GM21367 (cell line): ENCODE data around the gene C2orf68.
A peak's percentile ranks its signal among the peaks of the same experiment; 100 is the strongest.
"Not testable (repeated sequence)": the region's sequence is repeated elsewhere in the genome, so short reads cannot be mapped to it uniquely, and the experiment has no call there.

Experiments
- ATAC-seq: cut with Tn5 transposase; IDR thresholded peaks from one replicate; pipeline ENCODE4 v1.9.1; 2021; ENCODE audit not compliant: unreplicated experiment

Gene C2orf68

GRCh38 chr2:85599468-85600234 lies 12.2 kb downstream of the C2orf68 start:
- ATAC-seq = no peak

- ATAC-seq = no peak
Observed at GRCh38 chr2:85598594-85599340, 13.1 kb downstream of the C2orf68 start.

DNA sequence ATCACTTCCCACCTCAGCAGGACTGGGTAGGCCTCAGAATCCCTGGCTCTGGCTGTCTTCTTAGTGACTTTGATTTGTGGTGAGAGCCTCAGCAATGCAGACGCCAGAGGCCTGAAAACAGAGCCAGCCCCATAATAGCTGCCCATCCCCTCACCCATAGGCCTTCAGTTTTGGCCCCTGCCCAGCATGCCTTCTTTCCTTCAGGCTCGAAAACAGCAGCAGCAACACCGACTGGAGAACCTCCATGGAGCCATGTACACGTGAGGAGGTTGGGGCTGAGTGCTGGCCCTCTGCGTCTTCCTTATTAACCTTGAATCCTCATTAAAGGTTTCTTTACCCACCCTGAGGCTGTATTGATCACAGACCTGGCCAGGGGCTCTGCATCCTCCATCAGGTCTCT lies 14.6 kb downstream of the C2orf68 start:
- no peak for ATAC-seq

DNA sequence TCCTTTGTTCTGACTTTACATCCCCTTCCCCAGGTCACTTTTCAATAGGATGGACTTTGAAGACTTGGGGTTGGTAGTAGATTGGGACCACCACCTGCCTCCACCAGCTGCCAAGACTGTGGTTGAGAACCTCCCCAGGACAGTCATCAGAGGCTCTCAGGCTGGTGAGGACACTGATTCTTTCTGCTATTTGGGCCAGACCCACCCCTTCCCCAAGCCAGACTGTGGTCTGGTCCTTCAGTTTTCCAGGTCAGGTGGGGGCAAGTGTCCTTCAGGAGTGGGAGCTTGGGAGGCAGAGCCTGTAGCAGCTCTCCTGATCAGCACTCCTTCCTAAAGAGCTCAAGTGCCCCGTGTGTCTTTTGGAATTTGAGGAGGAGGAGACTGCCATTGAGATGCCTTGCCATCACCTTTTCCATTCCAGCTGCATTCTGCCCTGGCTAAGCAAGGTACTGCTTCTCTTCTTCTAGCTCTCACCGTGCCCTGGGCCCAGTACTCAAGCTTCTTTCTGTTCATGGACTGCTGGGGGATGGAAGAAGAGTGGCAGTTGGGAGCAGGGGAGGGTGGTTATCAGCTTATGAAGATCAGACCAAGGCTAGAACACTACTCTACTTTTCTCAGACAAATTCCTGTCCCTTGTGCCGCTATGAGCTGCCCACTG lies 15.3 kb downstream of the C2orf68 start:
- no peak for ATAC-seq

GRCh38 chr2:85596026-85596333 lies 15.9 kb downstream of the C2orf68 start:
- ATAC-seq = no peak

DNA sequence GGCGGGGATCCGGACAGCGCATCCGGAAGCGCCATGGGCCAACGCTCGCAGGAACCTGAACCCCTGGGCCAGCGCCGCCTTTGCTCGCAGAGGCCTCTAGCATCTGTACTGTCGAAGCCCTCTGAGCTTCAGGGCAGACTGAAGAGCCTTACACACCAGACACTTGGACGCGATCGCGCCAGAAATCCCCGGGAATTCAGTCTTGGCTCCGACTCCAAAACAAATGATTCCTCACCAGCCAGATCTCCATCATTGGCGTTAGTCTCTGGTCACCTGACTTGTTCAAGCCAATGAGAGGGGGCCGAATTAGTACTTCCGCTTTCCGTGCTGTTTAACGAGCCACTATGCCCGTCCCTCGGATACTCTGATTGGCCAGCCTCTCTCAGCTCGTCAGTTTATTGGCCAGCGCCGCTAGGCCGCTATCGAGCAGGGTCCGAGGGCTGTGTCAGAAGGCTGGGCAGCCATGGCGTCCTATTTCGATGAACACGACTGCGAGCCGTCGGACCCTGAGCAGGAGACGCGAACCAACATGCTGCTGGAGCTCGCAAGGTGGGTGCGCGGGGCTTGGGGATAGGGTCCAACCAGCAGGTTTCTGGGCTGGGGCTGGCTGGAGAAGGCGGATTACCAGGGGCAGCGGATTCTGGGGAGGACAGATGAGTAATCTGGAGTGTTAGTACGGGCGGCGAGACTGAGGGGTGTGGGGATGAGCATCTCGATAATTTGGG lies 16.4 kb downstream of the C2orf68 start, which contains the start of gene RNF181:
Gene RNF181 (plus strand): TSS at position 445 of the 725 bp plus-strand sequence. CDS start 19 bp downstream, at position 464.
- peak; percentile 97 for ATAC-seq

GRCh38 chr2:85594715-85595300 lies 17.1 kb downstream of the C2orf68 start:
- ATAC-seq = no peak

GRCh38 chr2:85593023-85593422 lies 18.8 kb downstream of the C2orf68 start:
- no peak for ATAC-seq

DNA sequence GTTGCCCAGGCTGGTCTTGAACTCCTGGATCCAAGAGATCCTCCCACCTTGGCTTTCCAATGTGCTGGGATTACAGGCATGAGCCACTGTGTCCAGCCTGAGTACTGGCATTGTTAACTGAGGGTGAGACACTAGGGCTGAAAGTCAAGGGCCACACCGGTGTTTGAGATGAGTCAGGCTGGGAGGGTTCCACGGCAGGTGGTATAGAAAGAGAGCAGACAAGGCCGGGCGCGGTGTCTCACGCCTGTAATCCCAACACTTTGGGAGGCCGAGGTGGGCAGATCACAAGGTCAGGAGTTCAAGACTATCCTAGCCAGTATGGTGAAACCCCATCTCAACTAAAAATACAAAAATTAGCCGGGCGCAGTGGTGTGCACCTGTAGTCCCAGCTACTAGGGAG lies 19.6 kb downstream of the C2orf68 start:
- ATAC-seq = not testable (repeated sequence)

DNA sequence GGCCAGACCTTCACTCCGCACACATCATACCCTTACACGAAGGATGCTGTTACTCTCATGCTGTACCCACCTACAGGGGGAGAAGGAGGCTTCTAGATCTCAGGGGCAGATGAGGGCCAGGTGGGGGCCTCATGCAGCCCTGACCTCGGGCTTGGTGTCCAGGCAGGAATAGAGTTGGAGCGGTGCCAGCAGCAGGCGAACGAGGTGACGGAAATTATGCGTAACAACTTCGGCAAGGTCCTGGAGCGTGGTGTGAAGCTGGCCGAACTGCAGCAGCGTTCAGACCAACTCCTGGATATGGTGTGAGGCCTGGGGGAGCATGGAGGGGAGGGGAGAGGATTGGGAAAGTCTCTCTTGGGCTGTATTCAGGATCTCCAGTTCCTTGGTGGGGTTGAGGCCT lies 20.3 kb downstream of the C2orf68 start:
- no peak for ATAC-seq

GRCh38 chr2:85590950-85591349 lies 20.9 kb downstream of the C2orf68 start:
- no peak for ATAC-seq

DNA sequence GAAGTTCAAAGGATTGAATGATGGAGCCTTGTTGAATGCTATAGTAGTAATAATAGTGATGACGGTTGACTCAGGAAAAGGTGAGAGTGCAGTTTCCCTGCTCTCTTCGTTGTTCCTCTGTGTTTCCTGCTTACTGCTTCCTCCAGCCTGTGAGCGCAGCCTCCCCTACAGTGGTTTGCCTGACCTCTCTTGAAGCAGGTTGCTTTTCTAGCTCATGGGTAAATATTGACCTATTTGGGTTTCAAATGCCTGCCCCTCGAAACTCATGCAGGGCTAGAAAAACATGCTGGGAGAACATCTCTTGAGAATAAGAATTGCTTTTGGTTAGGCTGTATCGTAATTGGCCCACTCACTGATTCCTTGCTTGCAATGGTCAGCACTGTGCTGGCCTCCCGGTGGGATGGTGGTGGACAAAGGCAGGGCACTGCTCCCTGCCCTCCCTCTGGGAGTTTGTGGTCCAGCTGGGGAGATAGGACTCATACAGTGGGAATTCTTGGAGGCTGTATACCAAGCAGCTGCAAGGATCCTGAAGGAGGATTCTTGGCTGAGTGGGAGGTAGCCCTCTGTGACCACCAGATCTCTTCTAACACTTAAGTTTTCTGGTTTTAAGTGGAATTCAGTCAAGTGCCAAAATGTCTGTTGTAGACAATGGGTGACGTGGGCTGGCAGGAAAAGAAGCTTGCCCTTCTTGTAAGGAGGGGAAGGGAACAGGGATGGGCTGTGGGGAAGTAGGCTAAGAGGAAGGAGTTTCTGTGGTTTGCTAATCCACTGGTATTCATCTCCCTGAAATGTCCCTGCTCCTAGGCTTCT lies 21.7 kb downstream of the C2orf68 start:
- ATAC-seq = no peak

DNA sequence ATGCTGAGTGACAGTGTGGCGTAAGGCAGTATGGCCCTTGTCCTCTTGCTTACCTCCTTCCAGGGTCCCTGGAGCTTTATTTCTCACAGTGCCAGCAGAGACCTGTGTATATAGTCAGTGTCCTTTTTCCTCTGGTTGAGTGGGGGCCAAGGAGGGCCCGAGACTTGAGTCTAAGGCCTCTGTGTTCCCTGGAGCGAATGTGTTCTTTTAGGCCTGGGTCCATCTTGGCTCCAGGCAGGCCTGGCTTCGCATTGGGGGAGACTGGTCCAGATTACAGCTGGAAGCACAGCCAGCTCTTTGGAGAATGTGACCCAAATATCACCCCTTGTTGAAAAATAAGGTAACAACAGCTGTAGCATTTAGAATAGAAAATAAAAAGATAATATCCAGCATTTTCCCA lies 22.7 kb downstream of the C2orf68 start:
- no peak for ATAC-seq

- no peak for ATAC-seq
Observed at GRCh38 chr2:85588645-85589044, 23.2 kb downstream of the C2orf68 start.

GRCh38 chr2:85588236-85588635 lies 23.6 kb downstream of the C2orf68 start:
- ATAC-seq = no peak

- ATAC-seq = no peak
Observed at GRCh38 chr2:85585781-85586105, 26.1 kb downstream of the C2orf68 start.

DNA sequence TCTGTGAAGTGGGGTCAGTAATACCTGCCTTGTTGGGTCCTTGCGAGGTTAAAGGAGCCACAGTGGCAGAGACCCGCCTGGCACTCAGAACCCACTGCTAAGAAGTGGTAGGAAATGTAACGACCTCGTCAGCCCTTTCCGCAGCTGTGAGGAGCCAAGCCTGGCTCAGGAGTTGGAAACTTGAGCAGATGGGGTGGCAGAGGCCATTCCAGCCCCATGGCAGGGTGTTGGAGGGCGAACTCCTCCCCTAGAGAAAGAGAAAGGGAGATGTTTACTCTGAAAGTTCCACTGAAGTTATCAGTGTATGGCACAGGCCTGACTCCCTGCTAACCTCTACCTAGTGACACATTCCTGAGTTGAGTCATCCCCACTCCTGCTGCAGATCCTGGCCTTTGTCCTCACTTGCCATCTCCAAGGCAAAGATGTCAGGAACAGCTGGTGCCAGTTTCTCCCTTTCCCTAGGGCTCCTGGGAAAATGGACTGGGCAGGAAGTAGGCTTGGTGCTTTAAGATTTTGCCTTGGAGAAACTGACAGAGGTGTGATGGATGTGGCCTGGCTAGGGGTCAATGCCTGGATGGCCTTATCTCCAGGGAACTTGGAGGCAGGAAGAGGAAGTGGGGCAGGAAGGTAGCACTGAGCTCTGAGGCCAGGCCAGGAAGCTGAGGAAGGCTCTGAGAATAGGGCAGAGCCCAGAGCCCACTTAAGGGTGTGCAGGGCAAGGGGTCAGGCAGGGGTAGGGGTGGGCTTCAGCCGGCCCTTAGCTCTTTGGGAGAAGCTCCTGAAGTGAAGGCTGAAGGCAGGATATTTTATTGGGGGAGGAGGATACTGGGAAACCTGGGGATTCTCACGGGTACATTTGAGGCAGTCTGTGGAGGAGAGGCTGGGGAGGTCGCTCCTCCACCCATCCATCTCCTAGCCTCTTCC lies 26.7 kb downstream of the C2orf68 start:
- ATAC-seq = no peak

GRCh38 chr2:85584354-85584856 lies 27.5 kb downstream of the C2orf68 start, which contains the start of gene VAMP5:
TSS of gene VAMP5 (plus strand) at chr2:85584431. CDS start at chr2:85584491, 60 bp downstream.
- peak; percentile 42 for ATAC-seq
